GM21515 (cell line): ENCODE data around the gene CFAP74.

Experiments used
- ATAC-seq: cut with Tn5 transposase; IDR thresholded peaks from one replicate; pipeline ENCODE4 v1.9.1; 2021; ENCODE audit not compliant: unreplicated experiment

CFAP74 gene

DNA sequence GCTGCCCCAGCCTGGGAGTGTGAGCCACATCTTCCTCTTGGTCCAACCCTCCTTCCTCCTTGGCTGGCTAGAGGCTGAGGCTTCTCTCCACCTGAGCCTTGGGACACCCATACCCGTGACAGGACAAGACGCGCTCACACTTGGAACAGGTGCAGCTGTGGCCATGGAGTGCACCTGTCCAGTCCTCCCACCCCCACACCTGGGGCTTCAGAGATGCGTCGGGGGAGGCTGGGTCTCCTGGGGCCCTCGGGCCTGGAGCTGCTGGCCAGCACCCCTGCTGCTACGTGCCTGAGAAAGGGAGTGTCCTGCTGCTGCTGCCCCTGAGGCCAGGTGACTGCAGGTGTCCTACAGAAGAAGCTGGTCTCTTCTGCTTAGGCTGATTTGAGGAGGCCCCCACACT is 47.5 kb downstream of the CFAP74 start:
- ATAC-seq = no peak

DNA sequence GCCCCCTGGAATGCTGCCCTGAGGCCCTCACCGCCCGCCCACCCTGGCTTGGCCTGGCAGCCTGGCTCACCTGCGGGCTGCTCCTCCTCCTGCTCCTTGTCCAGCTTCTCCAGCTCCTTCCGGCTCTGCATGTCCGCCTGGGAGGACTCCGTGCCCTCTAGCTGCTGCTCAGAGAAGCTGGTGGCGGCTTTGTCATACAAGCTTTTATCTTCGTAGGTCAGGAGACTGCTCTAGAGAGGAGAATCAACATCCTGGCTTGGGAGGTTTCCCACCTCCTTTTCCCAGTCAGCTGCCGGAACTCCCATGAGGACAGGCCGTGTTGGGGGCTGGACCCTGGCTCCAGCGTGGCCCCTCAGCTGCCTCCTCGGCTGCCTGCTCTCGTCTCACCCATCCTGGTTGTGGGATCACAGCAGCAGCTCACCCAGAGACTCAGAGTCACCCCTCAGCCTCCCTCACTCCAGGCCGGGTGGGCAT is 47.9 kb downstream of the CFAP74 start:
- no peak for ATAC-seq

DNA sequence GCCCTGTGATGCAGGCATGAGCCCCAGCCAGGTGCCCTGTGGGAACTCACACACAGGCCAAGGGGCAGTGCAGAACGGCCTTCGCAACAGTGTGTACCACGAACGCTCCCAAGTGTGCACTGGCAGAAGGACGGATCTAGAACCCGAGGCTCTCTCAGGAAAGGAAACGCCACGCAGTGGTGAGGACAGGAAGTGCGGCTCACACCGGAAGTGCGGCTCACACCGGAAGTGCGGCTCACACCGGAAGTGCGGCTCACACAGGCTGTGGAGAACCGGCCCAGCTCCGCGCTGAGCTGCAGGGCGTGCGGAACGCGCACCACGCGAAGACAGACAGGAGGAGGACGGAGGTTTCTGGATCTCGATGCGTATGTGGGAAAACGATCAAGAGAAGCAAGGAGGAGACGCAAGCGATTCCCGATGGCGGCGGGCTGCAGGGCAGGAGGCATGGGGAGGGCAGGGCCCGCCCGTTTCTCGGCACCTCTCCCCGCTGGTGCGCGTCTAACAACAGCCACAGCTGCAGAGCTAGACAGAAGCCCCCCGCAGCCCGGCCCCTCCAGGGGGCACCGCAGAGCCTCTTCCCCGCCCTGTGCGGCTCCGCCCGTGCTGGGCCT is 48.6 kb downstream of the CFAP74 start:
- ATAC-seq = no peak

DNA sequence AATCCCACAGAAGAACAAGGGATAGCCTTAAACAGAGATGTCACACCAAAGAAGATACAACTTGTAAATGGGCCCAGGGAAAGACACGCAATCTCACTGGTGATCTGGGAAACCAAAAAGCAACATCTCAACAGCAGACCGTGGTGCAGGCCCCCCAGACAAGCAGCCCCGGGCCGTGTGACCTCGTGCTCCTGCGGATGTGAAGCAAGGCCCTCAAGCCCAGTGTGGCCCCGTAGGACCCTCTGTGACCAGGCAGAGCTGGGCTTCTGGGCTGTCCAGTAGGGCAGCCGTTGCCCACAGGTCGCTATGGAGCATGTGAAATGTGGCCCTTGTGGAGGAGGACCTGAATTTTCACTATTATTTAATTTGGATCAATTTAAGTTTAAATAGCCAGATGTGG is 49.6 kb downstream of the CFAP74 start:
- ATAC-seq = no peak

DNA sequence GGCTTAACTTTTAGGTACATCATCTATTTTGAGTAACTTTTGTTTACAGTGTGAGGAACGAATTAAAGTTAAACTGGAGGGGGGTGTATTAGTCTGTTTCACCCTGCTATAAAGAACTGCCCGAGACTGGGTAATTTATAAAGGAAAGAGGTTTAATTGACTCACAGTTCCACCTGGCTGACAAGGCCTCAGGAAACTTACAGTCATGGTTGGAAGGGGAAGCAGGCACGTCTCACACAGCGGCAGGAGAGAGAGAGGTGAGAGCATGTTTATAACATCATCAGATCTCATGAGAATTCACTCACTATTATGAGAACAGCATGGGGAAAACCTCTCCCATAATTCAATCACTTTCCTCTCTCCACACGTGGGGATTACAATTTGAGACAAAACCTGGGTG is 52.6 kb downstream of the CFAP74 start:
- ATAC-seq = no peak

DNA sequence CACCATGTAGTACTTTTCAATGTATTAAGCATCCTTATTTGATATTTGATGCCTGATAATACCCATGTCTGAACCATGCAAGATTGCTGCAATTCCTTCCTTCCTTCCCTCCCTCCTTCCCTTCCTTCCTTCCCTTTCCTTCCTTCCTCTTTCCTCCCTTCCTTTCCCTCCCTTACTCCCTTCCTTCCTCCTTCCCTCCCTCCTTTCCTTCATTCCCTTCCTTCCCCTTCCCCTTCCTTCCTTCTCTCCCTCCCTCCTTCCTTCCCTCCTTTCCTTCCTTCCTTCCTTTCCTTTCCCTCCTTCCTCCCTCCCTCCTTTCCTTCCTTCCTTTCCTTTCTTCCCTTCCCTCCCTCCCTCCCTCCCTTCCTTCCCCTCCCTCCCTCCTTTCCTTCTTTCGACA is 54.8 kb downstream of the CFAP74 start:
- no peak for ATAC-seq

DNA sequence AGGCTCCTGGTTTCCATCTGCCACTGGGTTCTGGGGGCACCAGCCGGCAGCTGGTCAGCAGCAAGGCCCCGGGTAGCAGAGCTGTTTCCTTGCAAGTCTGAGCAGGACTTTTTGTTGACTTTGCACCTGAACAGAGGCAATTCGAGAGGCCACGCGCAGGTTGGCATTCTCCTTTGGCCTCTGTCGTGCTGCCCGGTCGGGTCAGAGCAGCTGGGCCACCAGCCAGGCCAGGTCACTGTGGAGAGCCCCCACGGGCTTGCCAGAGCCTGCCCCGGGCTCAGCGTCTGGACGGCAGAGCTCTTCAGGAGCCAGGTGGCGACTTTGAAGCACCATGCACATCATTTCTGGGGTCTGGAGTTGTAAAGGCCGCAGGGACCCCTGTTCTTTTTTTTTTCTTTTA is 56.1 kb downstream of the CFAP74 start:
- ATAC-seq = no peak

DNA sequence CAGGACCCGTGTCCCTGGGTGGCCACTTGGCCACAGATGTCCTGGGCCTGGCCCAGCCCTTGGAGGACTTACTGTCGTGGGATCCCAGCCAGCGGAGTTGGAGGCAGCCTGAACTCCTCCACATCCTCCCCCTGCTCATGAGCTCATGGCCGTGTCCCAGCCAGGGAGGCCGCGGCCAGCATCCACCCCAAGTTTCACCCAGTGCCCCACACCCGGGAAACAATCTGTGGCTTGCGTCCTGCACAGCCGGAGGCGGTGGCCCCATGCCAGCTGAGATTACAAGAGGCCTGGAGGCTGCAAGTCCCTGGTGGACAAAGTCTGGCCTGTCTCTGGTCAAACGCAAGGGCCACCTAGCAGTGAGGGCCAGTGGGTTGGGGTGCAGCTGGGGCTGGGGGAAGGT is 57.0 kb downstream of the CFAP74 start:
- no peak for ATAC-seq

DNA sequence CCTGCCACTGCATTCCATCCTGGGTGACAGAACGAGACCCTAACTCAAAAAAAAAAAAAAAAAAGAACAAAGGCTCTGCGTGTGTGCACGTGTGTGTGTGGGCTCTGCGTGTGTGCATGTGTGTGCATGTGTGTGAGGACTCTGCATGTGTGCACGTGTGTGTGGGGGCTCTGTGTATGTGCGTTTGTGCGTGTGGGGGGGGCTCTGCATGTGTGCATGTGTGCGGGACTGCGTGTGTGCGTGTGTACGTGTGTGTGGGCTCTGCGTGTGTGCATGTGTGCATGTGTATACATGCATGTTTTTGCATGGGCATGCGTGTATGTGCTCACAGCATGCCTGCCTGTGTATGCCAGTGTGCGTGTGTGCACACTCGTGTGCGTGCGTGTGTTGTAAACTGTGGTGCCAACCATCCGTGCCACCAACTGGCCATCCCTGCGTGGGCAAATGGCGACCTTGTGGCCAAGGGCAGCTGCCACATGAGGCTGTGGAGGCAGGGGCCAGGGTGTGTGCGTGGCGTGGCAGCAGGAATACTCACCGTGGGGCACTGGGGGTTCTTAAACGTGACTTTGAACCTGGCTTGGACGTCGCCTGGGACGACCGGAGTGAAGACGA is 57.7 kb downstream of the CFAP74 start:
- no peak for ATAC-seq

DNA sequence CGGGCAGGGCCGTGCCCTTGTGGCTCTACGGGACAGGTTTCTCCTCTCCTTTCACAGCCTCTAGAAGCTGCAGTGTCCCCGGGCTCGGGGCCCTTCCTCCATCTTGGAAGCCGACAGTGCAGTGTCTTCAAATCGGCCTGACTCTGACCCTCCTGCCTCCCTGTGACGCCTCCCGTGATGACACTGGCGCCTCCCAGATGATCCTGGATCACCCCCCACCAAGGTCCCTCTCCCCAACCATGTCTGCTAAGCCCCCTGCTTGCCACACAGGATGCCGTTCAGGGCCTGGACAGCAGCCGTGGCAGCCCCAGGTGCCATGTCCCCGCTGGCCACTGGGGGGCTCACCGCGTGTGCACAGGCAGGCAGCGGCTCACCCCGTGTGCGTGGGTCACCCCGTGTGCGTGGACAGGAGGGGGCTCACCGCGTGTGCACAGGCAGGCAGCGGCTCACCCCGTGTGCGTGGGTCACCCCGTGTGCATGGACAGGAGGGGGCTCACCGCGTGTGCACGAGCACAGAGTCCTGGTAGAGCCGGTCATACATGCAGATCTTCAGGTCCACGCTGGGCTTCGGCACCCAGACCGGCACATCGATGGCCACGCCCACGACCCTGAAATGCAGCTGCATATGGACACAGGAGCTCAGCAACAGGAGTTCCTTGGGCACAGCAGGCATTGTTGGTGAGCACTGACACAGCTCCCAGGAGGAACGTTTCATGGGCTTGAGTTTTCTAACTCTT is 59.6 kb downstream of the CFAP74 start:
- ATAC-seq = no peak

DNA sequence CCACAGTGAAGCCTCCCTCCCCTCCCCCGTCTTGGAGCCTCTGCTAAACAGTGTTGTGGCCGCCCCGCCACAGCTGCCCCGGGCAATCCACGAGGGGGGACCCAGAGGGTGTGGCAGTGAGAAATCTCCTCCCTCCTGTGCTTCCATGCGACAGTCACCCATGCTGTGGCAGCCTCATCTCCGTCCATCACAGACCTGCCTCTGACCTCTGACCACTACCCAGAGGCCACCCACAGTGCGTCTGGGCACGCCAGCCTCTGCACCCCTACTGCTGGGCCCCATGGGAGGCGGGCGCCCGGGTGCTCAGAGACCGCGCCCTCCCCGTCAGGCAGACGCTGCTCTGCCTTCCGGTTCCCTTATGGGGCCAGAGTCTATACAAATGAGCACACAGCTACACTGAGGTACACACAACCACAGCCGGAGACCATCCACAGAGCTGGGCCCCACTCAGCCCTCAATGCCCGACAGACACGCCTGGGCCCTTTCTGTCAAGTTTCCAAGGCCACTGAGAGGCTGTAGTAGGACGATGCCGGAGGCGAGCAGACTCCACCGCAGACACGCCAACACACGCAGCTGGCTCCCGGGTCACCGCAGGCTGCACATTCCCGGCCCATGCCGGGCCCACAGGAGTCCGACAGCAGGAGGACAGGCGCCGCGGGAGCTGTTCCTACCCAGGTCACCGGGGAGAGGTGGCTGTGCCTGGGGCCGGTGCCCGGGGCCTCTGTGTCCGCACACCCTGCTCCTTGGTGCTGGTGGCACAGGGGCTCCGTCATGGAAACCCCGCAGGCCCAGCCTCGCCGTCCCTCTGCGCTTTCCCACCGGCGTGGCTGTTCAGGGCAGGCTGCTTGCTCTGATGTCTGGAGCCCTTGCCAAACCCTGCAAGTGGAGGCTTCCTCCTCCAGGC is 60.6 kb downstream of the CFAP74 start:
- no peak for ATAC-seq

DNA sequence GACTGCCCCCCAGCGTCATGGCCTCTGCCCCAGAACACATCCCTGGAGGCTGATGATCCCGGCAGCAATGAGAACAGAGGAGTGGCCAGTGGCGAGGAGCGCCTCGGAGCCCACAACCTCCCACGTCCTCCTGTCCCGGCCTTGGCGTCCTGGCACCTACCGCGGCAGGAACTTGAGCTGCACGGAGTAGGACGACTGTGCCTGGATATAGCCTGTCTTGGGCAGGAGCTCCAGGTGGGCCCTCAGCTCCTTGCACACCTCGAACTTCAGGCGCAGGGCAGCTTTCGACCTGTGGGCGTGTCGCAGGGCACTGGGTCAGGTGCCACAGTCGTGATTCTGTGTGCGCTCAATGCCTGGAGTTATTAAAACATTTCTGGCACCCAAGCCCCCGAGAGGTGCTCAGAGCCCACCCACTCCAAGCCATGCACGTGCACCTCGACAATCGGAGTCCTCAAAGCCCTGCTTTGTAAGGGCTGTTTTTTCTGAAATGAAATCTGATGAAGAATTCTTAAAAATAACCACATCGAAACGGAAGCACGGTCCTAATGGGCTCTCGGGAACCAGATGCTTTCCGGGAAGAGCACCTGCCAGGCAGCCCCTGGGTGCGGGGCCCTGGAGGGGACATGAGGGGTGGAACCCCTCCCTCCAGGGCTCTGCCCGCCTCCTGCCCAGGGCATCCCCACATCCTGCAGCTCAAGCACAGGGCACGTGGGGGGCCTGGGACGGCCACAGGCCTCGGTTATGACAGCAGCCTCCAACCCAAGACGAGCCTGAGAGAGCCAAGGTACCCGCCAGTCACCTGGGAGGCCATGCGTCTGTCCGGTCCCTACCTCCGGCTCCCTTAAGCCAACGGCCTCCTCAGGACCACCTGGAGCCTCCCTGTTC is 61.5 kb downstream of the CFAP74 start:
- ATAC-seq = no peak

DNA sequence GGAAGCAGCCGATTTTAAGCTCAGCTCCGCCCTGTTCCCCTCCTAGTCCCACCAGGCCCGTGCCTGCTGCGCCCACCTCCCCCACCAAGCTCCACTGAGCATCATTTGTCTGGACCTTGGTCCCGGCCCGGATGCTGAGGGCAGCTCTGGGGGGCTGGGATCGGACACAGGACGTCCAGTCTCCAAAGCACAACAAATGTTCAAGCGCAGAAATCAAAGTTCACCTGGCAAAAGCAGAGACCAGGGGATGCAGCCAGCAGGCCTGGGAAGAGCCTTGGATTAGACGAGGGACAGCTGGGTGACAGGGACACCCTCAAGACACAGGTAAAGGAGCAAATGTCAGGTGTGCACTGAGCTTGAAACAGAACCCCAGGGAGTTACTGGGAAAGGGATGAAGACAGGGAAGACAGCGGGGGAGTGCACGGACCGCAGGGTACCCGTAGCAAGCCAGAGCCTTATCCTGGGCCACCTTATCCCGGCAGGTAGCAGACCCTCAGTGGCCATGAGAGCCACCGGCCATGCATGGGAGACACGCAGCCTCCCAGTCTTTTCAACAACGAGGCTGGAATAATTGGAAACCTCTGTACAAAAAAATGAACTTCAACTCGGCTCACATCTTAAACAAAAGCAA is 62.3 kb downstream of the CFAP74 start:
- no peak for ATAC-seq

DNA sequence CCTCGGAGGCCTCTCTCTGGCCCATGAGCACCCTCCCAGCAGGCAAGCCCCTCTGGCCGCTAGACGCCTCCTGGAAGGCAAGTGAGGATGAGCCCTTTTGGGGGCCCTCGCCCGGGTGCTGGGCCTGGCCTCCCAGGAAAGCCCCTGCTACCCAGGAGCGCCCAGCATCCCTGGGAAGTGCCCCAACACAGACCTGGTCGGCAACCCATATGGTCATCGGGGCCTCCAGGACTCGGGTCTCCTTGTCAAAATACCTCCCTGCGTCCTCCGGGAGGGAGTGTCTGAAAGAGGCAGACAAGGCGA is 63.5 kb downstream of the CFAP74 start:
- no peak for ATAC-seq

DNA sequence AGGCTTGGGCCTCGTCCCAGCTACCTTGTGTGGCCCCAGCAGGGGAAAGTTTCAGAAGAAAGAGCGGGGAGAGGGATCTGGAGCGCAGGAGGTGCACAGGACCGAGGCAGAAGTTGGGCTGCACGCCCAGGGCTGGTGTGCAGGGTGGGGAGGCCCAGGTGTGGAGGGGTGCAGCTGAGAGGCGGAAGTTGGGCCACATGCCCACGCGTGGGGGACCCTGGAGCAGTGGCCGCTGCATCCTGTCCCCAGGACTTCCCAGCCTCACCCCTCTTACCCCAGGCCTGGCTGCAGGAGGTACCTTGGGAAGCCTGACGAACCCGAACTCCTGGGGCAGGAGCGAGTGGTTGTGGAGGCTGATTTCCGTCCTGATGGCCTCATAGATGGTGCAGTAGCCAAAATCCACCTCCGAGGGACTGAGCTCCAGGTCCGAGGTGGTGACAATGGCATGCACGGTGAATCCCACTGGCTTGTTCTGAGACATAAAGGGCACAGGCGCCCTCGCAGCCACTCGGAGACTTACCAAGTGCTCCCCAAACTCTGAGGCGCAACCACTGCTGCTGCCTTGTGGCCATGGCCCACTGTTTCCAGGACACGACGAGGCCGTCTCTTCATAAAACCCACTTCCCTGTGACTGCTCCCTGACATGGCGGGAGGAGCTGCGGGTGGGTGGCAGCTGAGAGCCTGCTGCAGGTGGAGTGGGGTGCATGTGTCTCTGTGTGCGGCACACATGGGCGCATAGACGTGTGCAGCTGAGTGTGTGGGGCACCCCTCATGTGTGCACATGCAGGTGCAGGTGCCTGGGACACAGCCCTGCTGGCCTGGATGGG is 64.1 kb downstream of the CFAP74 start:
- ATAC-seq = no peak

DNA sequence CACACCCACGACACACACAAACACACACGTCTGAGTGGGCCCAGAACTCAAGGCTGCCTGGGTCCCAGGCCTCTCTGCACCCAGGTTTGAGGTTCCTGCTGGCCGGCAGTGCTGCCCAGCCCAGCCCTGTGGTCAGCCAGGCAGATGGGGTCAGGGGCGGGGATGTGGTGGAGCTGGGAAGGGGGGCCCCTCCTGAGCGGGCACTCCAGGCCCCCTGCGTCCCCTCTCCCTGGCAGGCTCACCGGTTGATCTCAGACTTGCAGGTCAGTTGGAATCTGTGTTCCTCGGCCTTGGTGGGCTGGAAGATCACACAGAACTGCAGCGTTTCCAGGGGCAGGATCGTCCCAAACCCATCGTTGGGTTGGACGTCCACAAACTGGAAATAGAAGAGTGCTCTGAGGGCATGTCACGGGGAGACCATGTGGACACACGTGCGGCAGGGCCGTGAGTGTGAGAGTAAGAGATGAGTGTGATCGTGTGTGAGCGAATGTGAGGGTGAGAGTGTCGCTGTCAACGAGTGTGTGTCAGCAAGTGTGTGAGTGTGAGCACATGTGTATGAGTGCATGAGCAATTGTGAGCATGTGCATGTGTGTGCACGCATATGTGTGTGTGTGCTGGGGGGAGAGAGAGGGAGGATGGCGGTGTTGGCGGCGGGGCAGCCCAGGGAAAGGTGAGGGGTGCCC is 64.8 kb downstream of the CFAP74 start:
- ATAC-seq = no peak

DNA sequence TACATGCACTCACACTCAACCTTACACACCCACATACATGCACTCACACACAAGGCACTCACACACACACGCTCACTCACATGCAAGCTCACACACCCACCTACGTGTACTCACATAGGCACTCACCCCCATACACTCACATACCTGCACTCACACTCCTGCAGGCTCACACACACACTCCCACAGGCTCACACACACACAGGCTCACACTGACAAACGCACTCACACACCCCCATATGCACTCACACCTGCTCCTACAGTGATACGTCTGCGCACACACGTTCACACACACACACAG is 65.4 kb downstream of the CFAP74 start:
- ATAC-seq = no peak

DNA sequence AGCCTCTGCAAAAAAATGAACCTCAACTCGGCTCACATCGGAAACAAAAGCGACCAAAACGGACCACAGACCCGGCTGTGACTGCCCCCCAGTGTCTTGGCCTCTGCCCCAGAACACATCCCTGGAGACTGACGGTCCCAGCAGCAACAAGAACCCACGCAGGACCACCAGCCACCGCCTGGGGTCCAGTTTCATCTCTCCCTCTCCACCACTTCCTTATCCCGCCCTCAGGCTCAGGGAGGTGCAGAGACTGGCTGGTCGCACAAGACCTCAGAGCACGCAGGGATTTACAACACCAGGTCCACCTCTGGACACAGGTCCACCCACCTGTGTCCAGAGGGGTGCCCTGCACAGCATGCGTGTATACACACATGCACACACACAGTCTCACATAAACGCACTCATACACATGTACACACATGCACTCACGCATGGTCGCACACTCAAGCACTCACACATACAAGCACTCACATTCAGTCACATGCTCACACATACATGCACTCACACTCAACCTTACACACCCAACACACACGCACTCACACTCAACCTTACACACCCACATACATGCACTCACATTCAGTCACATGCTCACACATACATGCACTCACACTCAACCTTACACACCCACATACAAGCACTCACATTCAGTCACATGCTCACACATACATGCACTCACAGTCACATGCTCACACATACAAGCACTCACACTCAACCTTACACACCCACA is 65.9 kb downstream of the CFAP74 start:
- no peak for ATAC-seq
